Karpas-422 (cell line): Measurements from ENCODE around the gene TTLL4. TPM values are rescaled to one million over a fixed set of nuclear protein-coding genes. Genes with fewer than 3 reads are reported as not detected.

Source experiments
- total RNA-seq: library from RNA; depleted of rRNA; stranded (reverse); fragments of >200 nt; shearing (Covaris generic); gene quantifications from 2 replicates; pipeline ENCODE4 v1.2.3, GENCODE V29; 2014; ENCODE audit warnings: low replicate concordance; rRNA removed

TTLL4 gene
- total RNA-seq, 1 experiment from 2014 or later, result 37.2 TPM

Other genes starting within 250 kb of the TTLL4 start
- gene USP37, start 142.5 kb upstream of the TTLL4 start, total RNA-seq, result 8.9 and 16.9 TPM in 2 replicates
- gene CNOT9, start 142.0 kb upstream of the TTLL4 start, total RNA-seq, result 50.0 and 74.9 TPM in 2 replicates
- gene PLCD4, start 102.9 kb upstream of the TTLL4 start, total RNA-seq, result 0.43 TPM in 1 of 2 replicates, not detected in the other
- 21.2 and 21.3 TPM in 2 replicates for gene ZNF142, start 51.2 kb upstream of the TTLL4 start, total RNA-seq
- 23.5 and 26.2 TPM in 2 replicates for gene BCS1L, start 51.2 kb upstream of the TTLL4 start, total RNA-seq
- 17.5 and 27.3 TPM in 2 replicates for gene RNF25, start 38.8 kb upstream of the TTLL4 start, total RNA-seq
- gene STK36, start 38.7 kb upstream of the TTLL4 start, total RNA-seq, result 31.0 and 33.5 TPM in 2 replicates
- gene CYP27A1, start 71.3 kb downstream of the TTLL4 start, total RNA-seq, result 0.29 TPM in 1 of 2 replicates, not detected in the other
- not detected in 2 replicates for gene PRKAG3, start 121.0 kb downstream of the TTLL4 start, total RNA-seq
- gene WNT6, start 149.0 kb downstream of the TTLL4 start, total RNA-seq, result 7.8 and 7.9 TPM in 2 replicates
- 2.9 and 3.8 TPM in 2 replicates for gene WNT10A, start 170.0 kb downstream of the TTLL4 start, total RNA-seq
- gene CDK5R2, start 248.8 kb downstream of the TTLL4 start, total RNA-seq, result 0.61 TPM in 1 of 2 replicates, not detected in the other